Measurements from ENCODE around the gene PCDHB3.

- TF ChIP-seq POLR2A (IDR thresholded peaks at IDR 0.05; ENCODE audit: low read depth, low read length), result no peak
- no peak for TF ChIP-seq NFE2L2 (IDR thresholded peaks at IDR 0.05; ENCODE audit: low read depth, low read length)
- TF ChIP-seq RFX5 (IDR thresholded peaks at IDR 0.05; ENCODE audit: low read depth, low read length), result no peak
- no peak for TF ChIP-seq CTCF (conservative IDR thresholded peaks at IDR 0.05; ENCODE audit: low read depth, low read length)
- no peak for TF ChIP-seq CEBPB (IDR thresholded peaks at IDR 0.05; ENCODE audit: low read depth, low read length)
- TF ChIP-seq RAD21 (IDR thresholded peaks at IDR 0.05; ENCODE audit: low read length), result no peak
- TF ChIP-seq MAFK (IDR thresholded peaks at IDR 0.05; ENCODE audit: low read depth, low read length), result no peak
- no peak for TF ChIP-seq SMC3 (IDR thresholded peaks at IDR 0.05; ENCODE audit: low read depth, low read length)
- TF ChIP-seq ELK1 (IDR thresholded peaks at IDR 0.05; ENCODE audit: borderline replicate concordance, low read depth, low read length), result no peak
- TF ChIP-seq USF2 (IDR thresholded peaks at IDR 0.05; ENCODE audit: low read depth, low read length), result no peak
- no peak for TF ChIP-seq RCOR1 (IDR thresholded peaks at IDR 0.05; ENCODE audit: insufficient replicate concordance, low read length)
- TF ChIP-seq BHLHE40 (IDR thresholded peaks at IDR 0.05; ENCODE audit: low read depth, low read length), result no peak
- no peak for TF ChIP-seq CHD1 (IDR thresholded peaks at IDR 0.05; ENCODE audit: low read depth, low read length)
- no peak for TF ChIP-seq FOS (IDR thresholded peaks at IDR 0.05; ENCODE audit: low read depth, low read length)
Observed at GRCh38 chr5:141082228-141082627, 18.0 kb upstream of the PCDHB3 start.
